Myometrial cell (primary cell): ENCODE measurements around the gene SLC25A46. TPM values are rescaled to one million over a fixed set of nuclear protein-coding genes. Genes with fewer than 3 reads are reported as not detected.

ENCODE experiments used
- total RNA-seq: library from RNA; depleted of rRNA; stranded (reverse); fragments of >200 nt; gene quantifications from 2 replicates; pipeline ENCODE4 v1.2.3, GENCODE V29; 2015

Gene SLC25A46
- 61.7 and 66.6 TPM in 2 replicates for total RNA-seq

DNA sequence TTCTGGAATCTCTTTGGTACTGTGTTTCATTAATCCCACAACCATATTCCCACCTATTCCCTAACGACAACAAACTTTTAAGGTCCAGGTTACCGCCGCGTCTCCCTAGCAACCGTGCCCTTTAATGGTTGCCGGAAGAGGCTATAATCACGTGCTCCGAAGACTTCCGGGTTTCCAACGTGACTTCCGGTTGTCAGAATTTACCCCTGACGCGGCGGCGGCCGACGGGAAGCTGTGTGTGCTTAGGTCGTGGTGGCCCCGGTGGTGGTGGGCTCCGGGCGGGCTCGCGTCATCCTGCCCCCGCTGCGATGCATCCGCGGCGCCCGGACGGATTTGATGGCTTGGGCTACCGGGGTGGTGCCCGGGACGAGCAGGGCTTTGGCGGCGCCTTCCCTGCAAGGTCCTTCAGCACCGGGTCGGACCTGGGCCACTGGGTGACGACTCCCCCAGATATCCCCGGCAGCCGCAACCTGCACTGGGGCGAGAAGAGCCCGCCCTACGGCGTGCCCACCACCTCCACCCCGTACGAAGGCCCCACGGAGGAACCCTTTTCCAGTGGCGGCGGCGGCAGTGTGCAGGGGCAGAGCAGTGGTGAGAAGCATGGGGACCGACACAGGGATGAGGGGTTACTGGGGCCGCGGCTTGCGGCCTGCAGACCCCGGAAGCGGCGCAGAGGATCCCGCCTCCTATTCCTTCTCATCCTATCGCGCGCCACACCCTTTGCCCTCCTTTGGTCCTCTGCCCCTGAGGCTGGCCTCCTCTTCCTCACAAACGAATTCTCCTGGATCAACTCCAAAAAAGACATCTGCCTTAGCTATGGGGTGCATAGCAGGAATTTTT lies at the start of gene SLC25A46:
Gene SLC25A46 (plus strand): TSS at position 196 of the 840 bp plus-strand sequence. CDS start 113 bp downstream, at position 309.

GRCh38 chr5:110726249-110727024 lies 12.4 kb upstream of the SLC25A46 start, which contains the start of gene TMEM232:
TMEM232 (minus strand) TSS chr5:110726671; CDS start chr5:110667352, 59,319 bp downstream.

Other genes with a start within 250 kb of the SLC25A46 start
- gene TMEM232, start 12.3 kb upstream of the SLC25A46 start, total RNA-seq = 1.2 TPM in 1 of 2 replicates, not detected in the other